HEK293T (cell line): ENCODE data around the gene LENG9.
"Not testable (repeated sequence)": the region's sequence is repeated elsewhere in the genome, so short reads cannot be mapped to it uniquely, and the experiment has no call there.

Experiments
- CTCF ChIA-PET: fragments of 350-600 bp; formaldehyde crosslinking; extraction: SDS; loops from one replicate; lab custom pipeline; 2021; ENCODE audit warnings: antibody characterized with exemption, inconsistent platforms; lab: Yijun Ruan, JAX
- POLR2A ChIA-PET: fragments of 350-600 bp; formaldehyde crosslinking; extraction: SDS; loops from one replicate; lab custom pipeline; 2020; ENCODE audit warnings: antibody characterized with exemption, inconsistent platforms; lab: Yijun Ruan, JAX
- DNase-seq: peaks from one replicate; pipeline ENCODE4 v3.0.0; 2012; ENCODE audit warnings: mixed read lengths; ENCODE audit errors: extremely low spot score
- ARNT ChIP-seq: fragments of 450-650 bp; IDR thresholded peaks from 2 replicates; pipeline ENCODE4 v1.6.1; 2017; ENCODE audit warnings: mild to moderate bottlenecking
- BHLHE40 ChIP-seq: fragments of 450-650 bp; IDR thresholded peaks from 2 replicates; pipeline ENCODE4 v1.6.1; 2016; ENCODE audit warnings: mild to moderate bottlenecking, moderate library complexity, borderline replicate concordance
- CTBP1 ChIP-seq: fragments of 450-650 bp; IDR thresholded peaks from 2 replicates; pipeline ENCODE4 v1.6.1; 2016; ENCODE audit warnings: borderline replicate concordance
- ELF4 ChIP-seq: fragments of 450-650 bp; IDR thresholded peaks from 2 replicates; pipeline ENCODE4 v1.6.1; 2017; ENCODE audit warnings: antibody characterized with exemption
- FOXA1 ChIP-seq: fragments of 450-650 bp; IDR thresholded peaks from 2 replicates; pipeline ENCODE4 v1.6.1; 2016; ENCODE audit warnings: mild to moderate bottlenecking
- FOXK2 ChIP-seq: fragments of 450-650 bp; IDR thresholded peaks from 2 replicates; pipeline ENCODE4 v1.6.1; 2016; ENCODE audit warnings: mild to moderate bottlenecking
- FOXM1 ChIP-seq: fragments of 450-650 bp; IDR thresholded peaks from 2 replicates; pipeline ENCODE4 v1.6.1; 2017; ENCODE audit warnings: mild to moderate bottlenecking, borderline replicate concordance
- HDGF ChIP-seq: fragments of 450-650 bp; IDR thresholded peaks from 2 replicates; pipeline ENCODE4 v1.6.1; 2017; ENCODE audit warnings: antibody characterized with exemption, borderline replicate concordance
- L3MBTL2 ChIP-seq: fragments of 450-650 bp; conservative IDR thresholded peaks from 2 replicates; pipeline ENCODE4 v1.6.1; 2016; ENCODE audit warnings: mild to moderate bottlenecking
- LEF1 ChIP-seq: fragments of 450-650 bp; IDR thresholded peaks from 2 replicates; pipeline ENCODE4 v1.6.1; 2017; ENCODE audit warnings: mild to moderate bottlenecking, borderline replicate concordance
- NFRKB ChIP-seq: fragments of 450-650 bp; IDR thresholded peaks from 2 replicates; pipeline ENCODE4 v1.6.1; 2016; ENCODE audit warnings: mild to moderate bottlenecking, moderate library complexity
- SP1 ChIP-seq: fragments of 450-650 bp; IDR thresholded peaks from 2 replicates; pipeline ENCODE4 v1.6.1; 2017
- SUZ12 ChIP-seq: fragments of 450-650 bp; IDR thresholded peaks from 2 replicates; pipeline ENCODE4 v1.6.1; 2016; ENCODE audit warnings: mild to moderate bottlenecking
- TARDBP ChIP-seq: fragments of 450-650 bp; IDR thresholded peaks from 2 replicates; pipeline ENCODE4 v1.6.1; 2016
- ZNF384 ChIP-seq: fragments of 450-650 bp; IDR thresholded peaks from 2 replicates; pipeline ENCODE4 v1.6.1; 2016
- TF ChIP-seq, protein P1 (sequence below): fragments of 450-650 bp; IDR thresholded peaks from 2 replicates; pipeline ENCODE4 v1.6.1; 2016

Gene LENG9

DNA sequence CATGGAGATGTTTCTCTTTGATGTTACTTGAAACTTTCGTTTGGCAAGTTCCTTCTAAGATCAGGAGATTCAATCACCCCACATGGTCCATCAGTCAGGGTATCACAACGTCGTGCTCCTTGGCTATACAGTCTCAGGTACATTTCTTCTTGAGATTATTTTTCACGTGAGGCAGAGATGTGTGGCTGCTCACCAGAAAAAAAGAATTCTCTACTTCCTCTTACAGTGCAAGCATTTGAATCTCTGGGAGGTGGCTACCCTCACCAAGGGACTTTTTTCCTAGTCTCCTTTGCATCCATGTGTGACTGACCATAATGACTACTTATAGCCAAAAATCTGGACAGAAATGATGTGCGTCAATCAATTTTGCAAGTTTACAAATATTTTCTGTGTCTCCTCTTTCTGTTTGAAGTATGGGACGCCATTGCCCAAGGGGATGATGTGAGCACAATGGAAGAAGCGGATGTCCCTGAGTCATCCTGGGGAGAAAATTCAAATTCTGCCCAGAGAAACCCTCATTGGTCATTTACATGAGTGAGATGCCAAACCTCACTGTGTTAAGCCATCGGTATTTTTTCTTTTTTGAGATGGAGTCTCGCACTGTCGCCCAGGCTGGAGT, 30.5 kb upstream of the LENG9 start:
- no peak for DNase-seq
- CTCF ChIA-PET, result no interaction called here
- POLR2A ChIA-PET, result no interaction called here
- TF ChIP-seq FOXM1 (no peak), SP1 (no peak), BHLHE40 (no peak), FOXA1 (no peak), CTBP1 (no peak), NFRKB (no peak), L3MBTL2 (no peak), ARNT (no peak), TARDBP (no peak), ZNF384 (no peak), LEF1 (no peak), FOXK2 (no peak), HDGF (no peak), ELF4 (no peak)
- TF ChIP-seq, protein P1, sequence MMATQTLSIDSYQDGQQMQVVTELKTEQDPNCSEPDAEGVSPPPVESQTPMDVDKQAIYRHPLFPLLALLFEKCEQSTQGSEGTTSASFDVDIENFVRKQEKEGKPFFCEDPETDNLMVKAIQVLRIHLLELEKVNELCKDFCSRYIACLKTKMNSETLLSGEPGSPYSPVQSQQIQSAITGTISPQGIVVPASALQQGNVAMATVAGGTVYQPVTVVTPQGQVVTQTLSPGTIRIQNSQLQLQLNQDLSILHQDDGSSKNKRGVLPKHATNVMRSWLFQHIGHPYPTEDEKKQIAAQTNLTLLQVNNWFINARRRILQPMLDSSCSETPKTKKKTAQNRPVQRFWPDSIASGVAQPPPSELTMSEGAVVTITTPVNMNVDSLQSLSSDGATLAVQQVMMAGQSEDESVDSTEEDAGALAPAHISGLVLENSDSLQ, result no peak

GRCh38 chr19:54493056-54493455, 29.5 kb upstream of the LENG9 start:
- DNase-seq, CTCF ChIA-PET, POLR2A ChIA-PET: not testable (repeated sequence)

DNA sequence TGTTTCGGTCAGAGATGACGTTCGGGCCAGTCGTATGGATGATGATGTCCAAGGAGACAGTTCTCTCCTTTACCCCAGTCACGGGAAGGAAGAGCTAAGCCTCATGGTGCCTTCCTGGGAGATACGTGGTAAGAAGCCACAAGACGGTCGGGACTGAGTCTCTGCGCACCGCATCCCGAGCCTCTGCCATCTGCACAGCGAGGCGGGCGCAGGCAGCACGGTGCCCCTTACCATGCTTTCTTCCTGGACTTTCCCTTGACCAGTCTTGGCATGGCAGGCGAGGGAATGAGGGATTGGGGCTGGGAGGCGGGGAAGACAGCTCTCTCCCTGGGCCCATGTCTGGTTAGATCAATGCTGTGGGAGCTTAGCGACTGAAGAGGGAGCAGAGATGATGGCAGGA, 29.0 kb upstream of the LENG9 start:
- CTCF ChIA-PET, result no interaction called here
- TF ChIP-seq SUZ12 (no peak), FOXM1 (no peak), FOXK2 (no peak), FOXA1 (no peak), ARNT (no peak)
- TF ChIP-seq, protein P1, result no peak
- DNase-seq, result no peak
- POLR2A ChIA-PET, result no interaction called here

GRCh38 chr19:54489766-54490165, 26.2 kb upstream of the LENG9 start:
- DNase-seq, result no peak
- TF ChIP-seq NFRKB (no peak), CTBP1 (no peak)
- CTCF ChIA-PET, result no interaction called here
- POLR2A ChIA-PET, result no interaction called here

- CTCF ChIA-PET, result no interaction called here
- TF ChIP-seq FOXM1 (no peak), HDGF (no peak), SP1 (no peak), ZNF384 (no peak), TARDBP (no peak), ARNT (no peak), CTBP1 (no peak), NFRKB (no peak), ELF4 (no peak), SUZ12 (no peak), FOXK2 (no peak)
- TF ChIP-seq, protein P1, result no peak
- POLR2A ChIA-PET, result no interaction called here
Measured at GRCh38 chr19:54489341-54489740, 25.8 kb upstream of the LENG9 start.

DNA sequence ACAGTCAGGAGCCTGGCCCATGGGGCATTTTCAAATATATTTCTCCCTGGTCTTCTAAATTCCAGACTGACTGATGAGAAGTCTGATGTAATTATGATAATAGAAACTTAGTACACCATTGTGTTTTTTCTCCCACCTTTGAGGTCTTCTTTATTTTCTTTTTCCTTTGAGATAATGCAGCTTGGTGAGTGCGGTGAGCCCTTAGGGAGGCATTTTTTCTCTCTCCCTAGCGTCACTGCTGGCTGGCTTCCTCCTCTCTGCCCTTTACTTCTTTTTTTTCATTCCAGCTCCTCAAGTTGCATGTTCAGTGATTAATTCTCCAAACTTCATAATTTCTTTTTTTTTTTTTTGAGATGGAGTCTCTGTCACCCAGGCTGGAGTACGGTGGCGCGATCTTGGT, 22.3 kb upstream of the LENG9 start:
- DNase-seq, result no peak
- ChIA-PET CTCF (interaction anchor here (0.7 kb wide), 1 partner anchor 8 kb away, joined by 4 read pairs; no protein-coding TSS in a partner anchor), POLR2A (no interaction called here)
- TF ChIP-seq FOXM1 (no peak), LEF1 (no peak), ARNT (no peak), BHLHE40 (no peak), HDGF (no peak), L3MBTL2 (no peak), CTBP1 (no peak), SP1 (no peak), TARDBP (no peak), NFRKB (no peak), SUZ12 (no peak), ELF4 (no peak)
- TF ChIP-seq, protein P1, result no peak

More at GRCh38 chr19:54489341-54489740, 25.8 kb upstream of the LENG9 start:
- DNase-seq, result no peak
